Jurkat, Clone E6-1 (cell line): ENCODE data around the gene FOXP2.

Experiments used
- DNase-seq: peaks from one replicate; pipeline ENCODE4 v3.0.0-alpha.2; 2011; ENCODE audit warnings: low read depth, low spot score
- H3K4me3 ChIP-seq: 2 replicates; pipeline ENCODE4 v1.5.1; 2011; ENCODE audit warnings: mild to moderate bottlenecking, low read length, control low read depth, moderate library complexity

The FOXP2 gene

GRCh38 chr7:114630201-114630990, 215.8 kb downstream of the FOXP2 start:
- DNase-seq, result no peak
- H3K4me3 ChIP-seq, result no peak overlapping the region

- H3K4me3 ChIP-seq, result no peak overlapping the region
- no peak for DNase-seq
Observed at GRCh38 chr7:114631249-114631822, 216.7 kb downstream of the FOXP2 start.

GRCh38 chr7:114639451-114639850, 224.8 kb downstream of the FOXP2 start:
- H3K4me3 ChIP-seq, result no peak overlapping the region
- DNase-seq, result no peak

DNA sequence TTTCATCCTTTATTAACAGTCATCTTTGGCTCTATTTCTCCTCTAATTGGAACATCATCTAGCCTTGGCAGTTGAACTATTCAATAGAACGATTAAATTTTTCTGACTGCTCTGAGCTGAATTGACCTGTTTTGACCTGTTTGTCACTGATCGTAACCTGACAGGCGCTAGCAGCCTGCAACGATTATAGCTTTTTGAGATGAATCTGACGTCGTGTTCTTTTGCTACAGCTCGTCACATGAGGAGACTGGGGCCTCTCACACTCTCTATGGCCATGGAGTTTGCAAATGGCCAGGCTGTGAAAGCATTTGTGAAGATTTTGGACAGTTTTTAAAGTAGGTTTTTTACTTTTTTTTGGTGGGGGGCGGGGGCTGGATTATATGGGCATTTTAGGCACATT, 229.8 kb downstream of the FOXP2 start:
- H3K4me3 ChIP-seq, result no peak overlapping the region
- no peak for DNase-seq

DNA sequence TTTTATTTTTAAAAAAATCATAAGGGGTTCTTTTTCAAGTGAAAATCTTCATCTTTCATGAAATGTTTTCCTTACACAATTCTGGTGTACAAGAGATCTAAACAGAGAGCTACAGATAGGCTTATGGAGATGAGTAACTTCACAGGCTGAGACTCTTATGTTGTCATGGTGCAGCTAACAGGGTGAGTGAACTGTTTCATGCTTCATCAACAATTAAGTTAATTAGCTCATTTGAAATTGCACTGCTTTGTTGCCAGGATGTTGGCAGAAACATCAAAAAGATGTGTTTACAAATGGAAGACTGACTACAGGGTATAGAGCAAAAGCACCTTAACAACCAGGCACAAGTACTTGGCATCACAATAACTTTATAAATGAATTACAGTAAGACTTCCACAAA, 230.8 kb downstream of the FOXP2 start:
- H3K4me3 ChIP-seq, result no peak overlapping the region
- DNase-seq, result no peak

DNA sequence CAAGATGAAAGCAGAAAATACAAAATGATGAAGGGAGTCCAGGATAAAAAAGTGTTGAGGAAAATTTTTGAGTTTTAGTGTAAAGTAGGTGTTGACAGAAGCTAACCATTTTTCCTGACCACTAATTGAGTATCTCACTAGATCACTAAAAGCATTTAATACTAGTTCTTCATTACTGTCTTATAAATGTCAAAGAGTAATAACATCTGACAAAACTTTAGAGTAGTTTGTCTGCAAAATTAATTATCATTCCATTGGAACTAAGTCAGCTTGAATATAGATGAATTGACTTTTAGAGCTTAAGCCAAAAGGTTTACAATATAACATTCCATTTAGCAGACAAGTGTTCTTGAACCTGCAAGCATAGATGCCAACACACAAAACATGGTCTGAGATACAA, 232.9 kb downstream of the FOXP2 start:
- DNase-seq, result no peak
- no peak overlapping the region for H3K4me3 ChIP-seq

DNA sequence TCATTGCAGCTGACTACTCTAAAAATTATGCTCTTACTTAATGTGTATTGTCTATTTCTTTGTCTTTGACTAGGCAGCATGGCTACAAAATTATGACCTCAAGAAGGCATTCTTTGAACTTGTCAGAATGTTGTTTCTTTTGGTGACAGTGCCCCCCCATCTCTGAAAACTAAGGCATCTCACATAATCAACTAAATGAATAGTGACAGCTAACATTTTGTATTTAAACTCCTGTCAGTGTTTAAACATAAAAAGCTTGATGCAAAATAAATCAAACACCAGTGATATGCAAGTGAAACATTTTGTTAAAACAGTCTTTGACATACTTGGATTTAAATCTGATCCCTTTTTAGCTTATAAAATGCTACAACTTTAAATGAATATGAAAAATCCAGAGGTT, 233.5 kb downstream of the FOXP2 start:
- H3K4me3 ChIP-seq, result no peak overlapping the region
- no peak for DNase-seq

- DNase-seq, result no peak
- no peak overlapping the region for H3K4me3 ChIP-seq
Observed at GRCh38 chr7:114648680-114649079, 234.1 kb downstream of the FOXP2 start.

GRCh38 chr7:114649689-114650088, 235.1 kb downstream of the FOXP2 start:
- H3K4me3 ChIP-seq, result no peak overlapping the region
- no peak for DNase-seq

GRCh38 chr7:114650491-114650890, 235.9 kb downstream of the FOXP2 start:
- no peak for DNase-seq
- no peak overlapping the region for H3K4me3 ChIP-seq

DNA sequence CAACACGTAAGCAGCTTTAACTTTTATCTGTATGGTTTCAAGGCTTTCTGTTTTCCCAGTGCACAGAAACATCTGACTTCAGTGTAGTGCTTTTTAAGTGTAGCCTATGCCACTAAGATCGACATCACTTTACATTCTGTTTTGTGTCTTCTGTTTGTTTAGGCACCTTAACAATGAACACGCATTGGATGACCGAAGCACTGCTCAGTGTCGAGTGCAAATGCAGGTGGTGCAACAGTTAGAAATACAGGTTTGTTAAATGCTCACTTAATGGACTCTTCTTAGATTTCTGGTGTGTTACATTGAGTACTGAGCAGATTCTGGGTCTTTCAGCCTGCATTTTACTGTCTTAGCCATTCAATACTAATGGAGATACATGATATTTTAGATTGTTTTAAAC, 237.4 kb downstream of the FOXP2 start:
- no peak for DNase-seq
- no peak overlapping the region for H3K4me3 ChIP-seq

- H3K4me3 ChIP-seq, result no peak overlapping the region
- DNase-seq, result no peak
Observed at GRCh38 chr7:114653364-114654088, 238.9 kb downstream of the FOXP2 start.

- no peak for DNase-seq
- no peak overlapping the region for H3K4me3 ChIP-seq
Observed at GRCh38 chr7:114656466-114656865, 241.9 kb downstream of the FOXP2 start.

DNA sequence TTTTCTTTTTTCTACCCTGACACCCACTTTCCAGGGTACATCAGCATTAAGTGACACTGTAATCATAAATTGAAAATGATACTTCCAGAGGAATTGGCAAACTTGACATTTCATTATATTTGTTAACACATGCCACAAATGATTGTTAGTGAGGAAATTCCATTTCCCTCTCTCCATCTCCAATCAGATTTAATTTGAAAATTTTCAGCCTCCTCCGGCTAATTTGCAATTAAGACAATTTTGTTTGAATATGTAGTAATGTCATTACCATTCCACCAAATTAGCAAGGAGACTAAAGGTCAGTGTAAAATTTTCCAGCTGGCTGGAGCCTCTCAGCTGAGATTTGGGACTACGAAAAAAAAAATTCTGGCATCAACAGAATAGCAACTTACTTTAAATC, 242.7 kb downstream of the FOXP2 start:
- H3K4me3 ChIP-seq, result no peak overlapping the region
- no peak for DNase-seq

DNA sequence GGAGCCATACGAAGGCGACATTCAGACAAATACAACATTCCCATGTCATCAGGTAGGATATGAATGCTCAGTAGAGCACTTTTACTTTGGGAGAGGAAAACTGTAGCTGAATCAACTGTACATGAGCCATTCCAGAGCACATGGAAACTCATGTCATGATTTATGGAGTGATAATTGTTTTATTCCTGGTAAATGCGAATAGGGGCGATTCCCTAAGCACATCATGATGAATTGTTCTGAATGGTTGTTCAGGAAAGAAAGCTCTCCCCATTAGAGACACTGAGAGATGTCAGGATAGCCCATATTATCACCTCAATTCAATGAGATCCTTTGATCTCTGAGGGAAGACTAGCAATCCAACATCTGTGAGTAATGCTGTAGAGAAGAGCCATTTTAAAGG, 243.6 kb downstream of the FOXP2 start:
- no peak for DNase-seq
- no peak overlapping the region for H3K4me3 ChIP-seq

DNA sequence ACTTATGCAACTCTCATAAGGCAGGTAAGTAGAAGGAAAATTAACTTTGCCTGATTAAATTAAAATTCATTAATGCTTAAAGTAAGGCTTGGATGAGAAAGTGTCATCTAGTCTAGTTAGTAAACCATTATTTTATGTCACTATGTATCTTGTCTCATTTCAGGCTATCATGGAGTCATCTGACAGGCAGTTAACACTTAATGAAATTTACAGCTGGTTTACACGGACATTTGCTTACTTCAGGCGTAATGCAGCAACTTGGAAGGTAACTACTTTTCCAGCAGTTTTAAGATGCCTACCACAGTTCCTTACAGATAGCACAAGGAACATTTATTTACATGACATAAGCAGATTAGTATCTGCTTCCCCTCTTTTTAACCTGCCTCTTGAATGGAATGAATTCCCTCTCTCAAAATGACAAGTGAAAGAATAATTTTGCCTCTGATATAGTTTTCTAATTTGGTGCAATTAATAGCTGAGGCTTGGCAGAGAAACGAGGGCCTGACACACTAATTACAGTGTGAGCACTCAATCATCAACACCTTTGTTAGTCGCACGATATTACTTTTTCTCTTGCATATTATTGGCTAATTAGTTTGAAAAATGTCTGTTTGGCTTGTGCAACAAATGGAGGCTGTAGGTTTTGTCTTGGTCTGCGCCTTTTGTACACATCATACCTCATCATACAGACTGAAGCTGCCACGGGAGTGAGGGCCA, 245.0 kb downstream of the FOXP2 start:
- H3K4me3 ChIP-seq, result no peak overlapping the region
- no peak for DNase-seq

GRCh38 chr7:114660126-114660486, 245.5 kb downstream of the FOXP2 start:
- DNase-seq, result no peak
- no peak overlapping the region for H3K4me3 ChIP-seq

GRCh38 chr7:114660753-114661152, 246.1 kb downstream of the FOXP2 start:
- no peak overlapping the region for H3K4me3 ChIP-seq
- no peak for DNase-seq

DNA sequence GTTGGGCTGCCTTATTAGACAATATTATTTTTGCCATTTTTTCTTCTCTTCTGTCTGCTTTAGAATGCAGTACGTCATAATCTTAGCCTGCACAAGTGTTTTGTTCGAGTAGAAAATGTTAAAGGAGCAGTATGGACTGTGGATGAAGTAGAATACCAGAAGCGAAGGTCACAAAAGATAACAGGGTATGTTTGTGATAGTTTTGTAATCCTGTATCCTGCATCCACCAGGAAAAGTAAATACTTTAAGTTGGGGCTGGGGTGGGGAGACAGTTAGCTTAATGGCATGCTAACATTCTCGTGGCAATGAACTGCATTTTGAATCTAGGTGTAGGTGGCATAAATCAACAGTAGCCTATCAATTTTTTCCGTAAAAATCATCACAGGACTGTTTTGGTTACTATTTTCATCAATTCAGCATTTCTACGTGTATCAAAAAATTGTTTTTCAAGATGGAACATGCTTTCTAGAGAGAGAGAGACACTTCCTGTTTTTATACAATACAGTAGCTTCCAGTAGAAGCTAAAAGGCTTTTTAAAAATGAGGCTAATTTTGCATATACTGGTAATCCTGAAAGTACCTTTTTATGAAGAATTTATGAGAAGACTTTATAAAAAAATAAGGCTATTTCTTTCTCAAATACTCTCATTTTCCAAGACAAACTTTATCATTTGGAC, 247.5 kb downstream of the FOXP2 start:
- H3K4me3 ChIP-seq, result no peak overlapping the region
- DNase-seq, result no peak
